Spleen (tissue), 11 donors: ENCODE results near the gene RBMS1. TPM values are rescaled to one million over a fixed set of nuclear protein-coding genes. Genes with fewer than 3 reads are reported as not detected.

ENCODE experiments used
- DNase-seq: peaks from one replicate; pipeline ENCODE4 v3.0.0-alpha.2; 2020
- H3K27ac ChIP-seq, 8 donors: fragments of 200-600 bp; sonication (generic) in 7 of 8; 1 replicate in 4 of 8; 2 replicates in 4 of 8; pipeline versions ENCODE4 v1.5.0 to v1.8.0; 2016 to 2021; ENCODE audit warnings: inconsistent platforms in 4 of 8, mild to moderate bottlenecking in 4 of 8, moderate library complexity in 1 of 8
- H3K27me3 ChIP-seq, 7 donors: fragments of 200-600 bp; sonication (generic) in 6 of 7; replicated peaks in 1 of 7; 1 replicate in 4 of 7; 2 replicates in 3 of 7; pipeline versions ENCODE4 v1.5.0 to v1.8.0; 2016 to 2021; ENCODE audit warnings: inconsistent platforms in 3 of 7, mild to moderate bottlenecking in 1 of 7
- H3K36me3 ChIP-seq, 6 donors: fragments of 200-600 bp; sonication (generic) in 5 of 6; 1 replicate in 4 of 6; 2 replicates in 2 of 6; pipeline versions ENCODE4 v1.5.0 to v1.8.0; 2016 to 2021; ENCODE audit warnings: inconsistent platforms in 2 of 6
- H3K4me1 ChIP-seq, 6 donors: fragments of 200-600 bp; sonication (generic) in 5 of 6; 1 replicate in 3 of 6; 2 replicates in 3 of 6; pipeline versions ENCODE4 v1.5.0 to v1.8.0; 2016 to 2021; ENCODE audit warnings: inconsistent platforms in 3 of 6
- H3K4me3 ChIP-seq, 8 donors: fragments of 200-600 bp; sonication (generic) in 7 of 8; 1 replicate in 4 of 8; 2 replicates in 4 of 8; pipeline versions ENCODE4 v1.5.0 to v1.8.0; 2016 to 2021; ENCODE audit warnings: inconsistent platforms in 4 of 8, mild to moderate bottlenecking in 4 of 8, moderate library complexity in 2 of 8
- H3K9me3 ChIP-seq, 8 donors: fragments of 200-600 bp; sonication (generic) in 7 of 8; 1 replicate in 4 of 8; 2 replicates in 4 of 8; pipeline versions ENCODE4 v1.5.0 to v1.8.0; 2016 to 2021; ENCODE audit warnings: inconsistent platforms in 4 of 8
- CTCF ChIP-seq, 11 experiments: fragments of 200-600 bp in 7 of 11; fragments of 450-650 bp in 4 of 11; sonication (generic) in 4 of 11; IDR thresholded peaks in 8 of 11; conservative IDR thresholded peaks in 3 of 11; 1 replicate in 7 of 11; 2 replicates in 4 of 11; pipeline versions ENCODE4 v1.4.0 to v1.8.0; 2016 to 2021; ENCODE audit warnings: antibody characterized with exemption in 11 of 11, inconsistent platforms in 4 of 11, mild to moderate bottlenecking in 1 of 11
- POLR2A ChIP-seq, 3 donors: fragments of 450-650 bp; IDR thresholded peaks; one replicate each; pipeline ENCODE4 v1.5.1; 2017; ENCODE audit warnings: antibody characterized with exemption in 3 of 3, mild to moderate bottlenecking in 1 of 3
- POLR2AphosphoS5 ChIP-seq, 3 donors: sonication (generic); formaldehyde crosslinking; IDR thresholded peaks; one replicate each; pipeline ENCODE4 v1.5.1; 2017; ENCODE audit warnings: antibody characterized with exemption in 3 of 3
- WGBS, 5 donors: extraction: QIAGEN DNeasy Blood & Tissue Kit in 3 of 5; methylation state at CpG; one replicate each; pipeline versions ENCODE4 v1.1.5 to v1.1.7; 2013 to 2018; 5-methylcytosine and 5-hydroxymethylcytosine counted together
- intact Hi-C: fragments of 100-400 bp; cut with DNase I; formaldehyde crosslinking; loops from one replicate; pipeline ENCODE4 v1.15.0; 2023; ENCODE audit warnings: low total_unique reads
- polyA plus RNA-seq, 3 donors: library from polyadenylated mRNA; stranded (reverse); fragments of 200-250 nt; gene quantifications; one replicate each; pipeline ENCODE4 v1.2.1, GENCODE V29; 2013
- total RNA-seq, 7 donors: library from RNA; depleted of rRNA in 3 of 7; stranded (reverse); fragments of >200 nt in 3 of 7; fragmentation: NEBNext Ultra II Directional in 4 of 7; extraction: Animal tissue kit (Norgen Biotek cat#: 25700) in 4 of 7; gene quantifications; one replicate each; pipeline versions ENCODE4 v1.1.0 to v1.2.1, GENCODE V29; 2016 to 2021
- donor health status: healthy with polysubstance abuse.
- donor health status: DM: no; HTN: no; CAD: no; lungs with moderate emphysema.
- donor health status: DM: no; HTN: no; CAD: no.
- donor health status: Bipolar disorder and iron deficiency.
- donor health status: healthy.
- donor health status: DM: no; HTN: no; CAD: no.
- donor health status: DM: yes; HTN: yes; CAD: no.

The RBMS1 gene
- total and polyA plus RNA-seq, 10 donors: 18.8 to 151 (median 118) TPM

GRCh38 chr2:160513120-160513519, 19.5 kb upstream of the RBMS1 start:
- TF ChIP-seq POLR2A (IDR thresholded peaks at IDR 0.05) (no peak), CTCF (IDR thresholded peaks at IDR 0.05 in 8 of 11, conservative IDR thresholded peaks at IDR 0.05 in 3 of 11) (no peak), POLR2AphosphoS5 (IDR thresholded peaks at IDR 0.05) (no peak)
- DNase-seq: no peak
- Histone ChIP-seq H3K4me3 (no peak overlapping the region), H3K36me3 (no peaks in the 10 kb centered on the region), H3K9me3 (no peaks in the 10 kb centered on the region), H3K27me3 (no peaks in the 10 kb centered on the region), H3K27ac (no peak overlapping the region), H3K4me1 (peaks cover 0 to 7% (median 0%) of the 10 kb centered on the region in 6 donors)
- 85 to 96% (median 89%) methylated on average over 4 of the region's 4 CpGs for WGBS, 5 donors
- intact Hi-C loops: no loop called here

- TF ChIP-seq CTCF (IDR thresholded peaks at IDR 0.05 in 8 of 11, conservative IDR thresholded peaks at IDR 0.05 in 3 of 11) (no peak), POLR2A (IDR thresholded peaks at IDR 0.05) (no peak), POLR2AphosphoS5 (IDR thresholded peaks at IDR 0.05) (no peak)
- Histone ChIP-seq H3K4me3 (no peak overlapping the region), H3K27ac (no peak overlapping the region), H3K36me3 (no peaks in the 10 kb centered on the region), H3K27me3 (no peaks in the 10 kb centered on the region), H3K4me1 (peaks cover 0 to 10% (median 2%) of the 10 kb centered on the region in 6 donors), H3K9me3 (no peaks in the 10 kb centered on the region)
- WGBS, 5 donors: 67 to 91% (median 89%) methylated on average over 4 of the region's 4 CpGs
- intact Hi-C loops: no loop called here
- DNase-seq: no peak
These were observed 18.9 kb upstream of the RBMS1 start for GRCh38 chr2:160512491-160512890.

- no peak for DNase-seq
- TF ChIP-seq CTCF (IDR thresholded peaks at IDR 0.05 in 8 of 11, conservative IDR thresholded peaks at IDR 0.05 in 3 of 11) (no peak), POLR2A (IDR thresholded peaks at IDR 0.05) (no peak), POLR2AphosphoS5 (IDR thresholded peaks at IDR 0.05) (no peak)
- Histone ChIP-seq H3K4me1 (peaks cover 0 to 21% (median 6%) of the 10 kb centered on the region in 6 donors), H3K36me3 (no peaks in the 10 kb centered on the region), H3K27me3 (no peaks in the 10 kb centered on the region), H3K9me3 (no peaks in the 10 kb centered on the region), H3K27ac (peak overlapping the region in 1 of 8 donors; percentile 6), H3K4me3 (no peak overlapping the region)
- intact Hi-C loops: no loop called here
- 11 to 29% (median 17%) methylated on average over 2 of the region's 2 CpGs for WGBS, 5 donors
These were observed 17.0 kb upstream of the RBMS1 start for GRCh38 chr2:160510617-160511016.

- WGBS, 5 donors: 54 to 88% (median 74%) methylated on average over 2 of the region's 2 CpGs
- Histone ChIP-seq H3K36me3 (no peaks in the 10 kb centered on the region), H3K27me3 (no peaks in the 10 kb centered on the region), H3K9me3 (no peaks in the 10 kb centered on the region), H3K4me3 (no peak overlapping the region), H3K4me1 (peaks cover 0 to 30% (median 11%) of the 10 kb centered on the region in 6 donors), H3K27ac (no peak overlapping the region)
- intact Hi-C loops: no loop called here
- TF ChIP-seq CTCF (IDR thresholded peaks at IDR 0.05 in 8 of 11, conservative IDR thresholded peaks at IDR 0.05 in 3 of 11) (no peak), POLR2A (IDR thresholded peaks at IDR 0.05) (no peak), POLR2AphosphoS5 (IDR thresholded peaks at IDR 0.05) (no peak)
- no peak for DNase-seq
These were observed 15.4 kb upstream of the RBMS1 start for GRCh38 chr2:160509016-160509415.
